Caki2 (cell line): ENCODE results near the gene CDKAL1. TPM values are rescaled to one million over a fixed set of nuclear protein-coding genes. Genes with fewer than 3 reads are reported as not detected.
"Not testable (repeated sequence)": the region's sequence is repeated elsewhere in the genome, so short reads cannot be mapped to it uniquely, and the experiment has no call there.

Experiments
- DNase-seq: peaks from one replicate; pipeline ENCODE4 v3.0.0-alpha.2; 2015; ENCODE audit warnings: low read depth
- in situ Hi-C: cut with HindIII; loops from 2 replicates; pipeline ENCODE4 v1.10.0; 2016; ENCODE audit warnings: low sequenced_read_pairs, low pct_unique_long_range_greater_than_20kb, mixed read lengths
- total RNA-seq: library from RNA; depleted of rRNA; stranded (reverse); fragments of >200 nt; shearing (Covaris generic); gene quantifications from 2 replicates; pipeline ENCODE4 v1.2.3, GENCODE V29; 2014; ENCODE audit warnings: low replicate concordance

The CDKAL1 gene
- total RNA-seq, 1 experiment from 2014 or later = 40.9 TPM

GRCh38 chr6:20826378-20826777, 292.1 kb downstream of the CDKAL1 start:
- peak; percentile 47 for DNase-seq
- in situ Hi-C loops = no loop called here

- DNase-seq = no peak
- in situ Hi-C loops = no loop called here
Measured at GRCh38 chr6:20827798-20828197, 293.5 kb downstream of the CDKAL1 start.

- no peak for DNase-seq
- in situ Hi-C loops = no loop called here
Measured at GRCh38 chr6:20830576-20830975, 296.3 kb downstream of the CDKAL1 start.

GRCh38 chr6:20831251-20831650, 297.0 kb downstream of the CDKAL1 start:
- in situ Hi-C loops, DNase-seq: not testable (repeated sequence)

- no peak for DNase-seq
- in situ Hi-C loops = no loop called here
Measured at GRCh38 chr6:20833881-20834515, 299.7 kb downstream of the CDKAL1 start.

- in situ Hi-C loops = no loop called here
- DNase-seq = no peak
Measured at GRCh38 chr6:20835315-20836010, 301.2 kb downstream of the CDKAL1 start.

- no peak for DNase-seq
- in situ Hi-C loops = no loop called here
Measured at GRCh38 chr6:20837189-20837588, 302.9 kb downstream of the CDKAL1 start.

- no peak for DNase-seq
- in situ Hi-C loops = no loop called here
Measured at GRCh38 chr6:20838113-20838512, 303.9 kb downstream of the CDKAL1 start.

- in situ Hi-C loops = no loop called here
Measured at GRCh38 chr6:20839630-20840029, 305.4 kb downstream of the CDKAL1 start.

GRCh38 chr6:20840675-20841074, 306.4 kb downstream of the CDKAL1 start:
- in situ Hi-C loops = no loop called here
- no peak for DNase-seq

More at GRCh38 chr6:20839630-20840029, 305.4 kb downstream of the CDKAL1 start:
- no peak for DNase-seq

GRCh38 chr6:20841806-20842205, 307.5 kb downstream of the CDKAL1 start:
- in situ Hi-C loops = no loop called here
- no peak for DNase-seq

GRCh38 chr6:20845592-20845991, 311.3 kb downstream of the CDKAL1 start:
- in situ Hi-C loops = no loop called here
- DNase-seq = no peak

GRCh38 chr6:20846602-20847028, 312.4 kb downstream of the CDKAL1 start:
- DNase-seq = no peak
- in situ Hi-C loops = no loop called here

GRCh38 chr6:20847904-20848303, 313.6 kb downstream of the CDKAL1 start:
- in situ Hi-C loops = no loop called here

GRCh38 chr6:20850686-20851416, 316.6 kb downstream of the CDKAL1 start:
- no peak for DNase-seq
- in situ Hi-C loops = no loop called here

More at GRCh38 chr6:20847904-20848303, 313.6 kb downstream of the CDKAL1 start:
- no peak for DNase-seq

GRCh38 chr6:20851795-20852194, 317.5 kb downstream of the CDKAL1 start:
- DNase-seq = no peak
- in situ Hi-C loops = no loop called here

- no peak for DNase-seq
- in situ Hi-C loops = no loop called here
Measured at GRCh38 chr6:20853828-20854227, 319.6 kb downstream of the CDKAL1 start.

- in situ Hi-C loops = no loop called here
- DNase-seq = no peak
Measured at GRCh38 chr6:20856681-20857288, 322.5 kb downstream of the CDKAL1 start.

- no peak for DNase-seq
- in situ Hi-C loops = no loop called here
Measured at GRCh38 chr6:20861481-20861880, 327.2 kb downstream of the CDKAL1 start.
